Measurements from ENCODE around the gene ANGPTL2. TPM values are rescaled to one million over a fixed set of nuclear protein-coding genes. Genes with fewer than 3 reads are reported as not detected.

ANGPTL2 gene
- total RNA-seq, 1 experiment from 2014 or later: 0.20 TPM

GRCh38 chr9:127091526-127091925 is 30.9 kb downstream of the ANGPTL2 start:
- ChIA-PET RAD21 (ENCODE audit: low non-redundant PET in 1 of 2, low total read pairs in 2 of 2, uncharacterized antibody in 2 of 2, unreplicated experiment in 2 of 2) (no interaction called here), CTCF (no interaction called here), POLR2A (no interaction called here)
- Histone ChIP-seq H3K27ac (ENCODE audit: low read depth, low read length) (no peak overlapping the region), H2AFZ (ENCODE audit: low read depth, low read length, poor library complexity, severe bottlenecking) (no peak overlapping the region), H3K9me3 (ENCODE audit: control insufficient read depth in 1 of 2, insufficient read depth in 1 of 2, low read depth in 1 of 2, low read length in 2 of 2) (no peaks in the 10 kb centered on the region), H4K20me1 (ENCODE audit: insufficient read depth) (no peaks in the 10 kb centered on the region), H3K27me3 (ENCODE audit: insufficient read depth, low read length) (no peaks in the 10 kb centered on the region), H3K9me2 (ENCODE audit: insufficient read depth) (no peaks in the 10 kb centered on the region), H3K36me3 (ENCODE audit: control insufficient read depth in 1 of 2, insufficient read depth in 2 of 2, low read length in 2 of 2) (no peaks in the 10 kb centered on the region), H3K4me3 (replicated peaks in 1 of 2; ENCODE audit: low read depth in 1 of 2, low read length in 2 of 2) (no peak overlapping the region), H3K9ac (ENCODE audit: low read length) (no peak overlapping the region), H3K79me2 (ENCODE audit: insufficient read depth, low read length) (no peaks in the 10 kb centered on the region), H3K4me1 (ENCODE audit: control insufficient read depth in 1 of 2, insufficient read depth in 2 of 2, low read length in 2 of 2) (no peaks in the 10 kb centered on the region), H3K4me2 (ENCODE audit: low read length) (no peak overlapping the region)
- ATAC-seq: no peak
- TF ChIP-seq ZBTB33 (IDR thresholded peaks at IDR 0.05; ENCODE audit: extremely low read depth, insufficient replicate concordance, low read length) (no peak), TCF7L2 (IDR thresholded peaks at IDR 0.05; ENCODE audit: borderline replicate concordance, extremely low read depth, insufficient read depth, insufficient read length) (no peak), ELF1 (IDR thresholded peaks at IDR 0.05; ENCODE audit: borderline replicate concordance, low read depth) (no peak), ZNF274 (IDR thresholded peaks at IDR 0.05; ENCODE audit: low read depth, low read length) (no peak), CEBPB (IDR thresholded peaks at IDR 0.05; ENCODE audit: low read depth) (no peak), SRF (IDR thresholded peaks at IDR 0.05; ENCODE audit: low read depth) (no peak), EZH2 (IDR thresholded peaks at IDR 0.05) (no peak), POLR2AphosphoS5 (IDR thresholded peaks at IDR 0.05; ENCODE audit: low read depth, low read length) (no peak), EZH2phosphoT487 (IDR thresholded peaks at IDR 0.05; ENCODE audit: borderline replicate concordance) (no peak), REST (IDR thresholded peaks at IDR 0.05; ENCODE audit: low read depth) (no peak), FOSL1 (IDR thresholded peaks at IDR 0.05; ENCODE audit: low read depth) (no peak)
- TF ChIP-seq, protein P1, sequence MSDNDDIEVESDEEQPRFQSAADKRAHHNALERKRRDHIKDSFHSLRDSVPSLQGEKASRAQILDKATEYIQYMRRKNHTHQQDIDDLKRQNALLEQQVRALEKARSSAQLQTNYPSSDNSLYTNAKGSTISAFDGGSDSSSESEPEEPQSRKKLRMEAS (IDR thresholded peaks at IDR 0.05): no peak
- TF ChIP-seq, protein P2, sequence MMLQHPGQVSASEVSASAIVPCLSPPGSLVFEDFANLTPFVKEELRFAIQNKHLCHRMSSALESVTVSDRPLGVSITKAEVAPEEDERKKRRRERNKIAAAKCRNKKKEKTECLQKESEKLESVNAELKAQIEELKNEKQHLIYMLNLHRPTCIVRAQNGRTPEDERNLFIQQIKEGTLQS (IDR thresholded peaks at IDR 0.05): no peak
- no peak for DNase-seq (ENCODE audit: low read depth, low spot score)
- intact Hi-C loops (cut with micrococcal nuclease): no loop called here
- BruUV-seq (replicated peaks): no TSS peak

Measured in HCT116 (cell line).